ENCODE measurements around the gene ISM1.

The ISM1 gene

DNA sequence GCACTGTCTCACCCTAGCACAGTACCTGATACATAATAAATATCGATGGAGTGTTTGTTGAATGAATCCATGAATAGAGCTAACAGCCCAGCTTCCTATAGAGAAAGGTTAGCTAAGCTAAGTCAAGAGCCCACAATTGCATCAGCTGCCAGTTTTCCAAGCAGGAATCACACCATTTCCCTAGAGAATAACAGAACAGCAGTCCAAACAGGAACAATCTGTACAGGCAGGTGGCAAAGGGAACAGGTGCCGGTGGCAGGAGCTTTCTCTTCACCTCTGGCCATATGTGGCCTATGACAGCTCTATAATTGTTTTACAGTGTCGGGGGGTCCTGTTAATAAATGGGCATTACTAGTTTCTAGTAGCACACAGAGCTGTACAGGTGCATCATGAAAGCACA lies 38.8 kb downstream of the ISM1 start:
- Mint-ChIP-seq H3K4me1 (ENCODE audit: low read depth) (peaks cover 1% of the 10 kb centered on the region), H3K9me3 (no peaks in the 10 kb centered on the region), H3K27me3 (ENCODE audit: low read depth) (no peaks in the 10 kb centered on the region), H3K36me3 (ENCODE audit: low read depth) (no peaks in the 10 kb centered on the region), H3K4me3 (no peak overlapping the region), H3K27ac (no peak overlapping the region)

DNA sequence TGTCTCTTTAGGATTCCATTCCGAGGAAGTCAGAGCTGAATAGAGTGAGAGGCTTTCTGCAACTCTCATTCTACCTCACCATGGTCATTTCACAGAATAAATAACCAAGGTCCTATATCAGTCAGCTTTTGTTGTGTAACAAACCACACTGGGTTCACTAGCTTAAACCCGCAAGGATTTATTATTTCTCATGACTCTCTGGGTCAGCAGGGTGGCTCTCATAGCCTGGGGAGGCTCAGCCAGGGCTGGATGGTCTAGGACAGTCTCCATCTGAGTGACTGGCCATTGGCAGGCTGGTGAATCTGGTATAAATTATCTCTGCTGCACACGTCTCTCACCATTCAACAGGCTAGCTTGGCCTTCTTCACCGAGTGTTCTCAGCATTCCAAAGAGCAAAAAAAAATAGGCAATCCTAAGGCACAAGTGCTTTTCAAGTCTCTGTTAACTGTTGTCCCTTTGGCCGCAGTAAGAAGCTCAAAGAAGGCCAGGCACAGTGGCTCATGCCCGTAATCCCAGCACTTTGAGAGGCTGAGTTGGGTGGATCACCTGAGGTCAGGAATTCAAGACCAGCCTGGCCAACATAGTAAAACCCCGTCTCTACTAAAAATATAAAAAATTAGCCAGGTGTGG lies 39.7 kb downstream of the ISM1 start:
- Mint-ChIP-seq H3K27ac (no peak overlapping the region), H3K36me3 (ENCODE audit: low read depth) (no peaks in the 10 kb centered on the region), H3K9me3 (no peaks in the 10 kb centered on the region)

DNA sequence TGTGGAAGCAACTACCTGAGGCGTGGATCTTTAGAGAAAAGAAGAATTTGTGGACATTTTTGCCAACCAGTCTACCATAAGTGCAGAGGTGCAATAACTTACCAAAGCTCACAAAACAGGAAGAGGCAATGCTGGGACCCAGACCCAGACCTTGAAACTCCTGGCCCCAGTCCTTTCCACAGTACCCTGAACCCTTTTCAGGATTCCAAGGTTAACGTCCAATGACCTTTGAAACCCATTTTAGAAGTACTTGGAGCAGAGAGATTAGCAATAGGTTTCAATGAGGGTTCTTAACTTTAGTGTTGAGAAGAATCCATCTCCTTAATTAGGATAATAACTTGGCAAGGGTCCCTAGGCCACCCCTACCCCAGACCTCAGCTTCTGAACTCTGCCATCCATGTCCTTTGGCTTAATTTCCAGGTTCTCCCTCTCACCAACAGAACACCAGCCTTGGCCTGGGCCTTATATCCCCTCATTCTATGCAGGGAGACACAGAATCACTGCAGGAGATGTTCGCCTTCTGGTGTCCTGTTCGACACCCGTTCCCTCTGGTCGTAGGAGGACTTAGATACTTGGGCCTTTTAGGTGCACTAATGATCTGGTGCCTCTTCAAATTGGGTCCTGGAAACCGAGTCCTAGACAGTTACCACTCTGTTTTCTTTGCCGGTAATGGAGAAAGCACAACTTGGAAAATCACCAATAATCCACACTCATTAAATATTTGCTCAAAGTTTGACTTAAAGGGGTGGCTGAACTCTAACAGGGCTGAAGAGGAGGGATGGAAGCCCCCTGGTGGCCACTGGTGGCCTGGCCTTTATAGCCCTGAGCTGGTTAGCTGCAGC lies 40.6 kb downstream of the ISM1 start:
- no peak overlapping the region for H3K4me3 Mint-ChIP-seq
- no peaks in the 10 kb centered on the region for H3K27me3 Mint-ChIP-seq (ENCODE audit: low read depth)
- no peak overlapping the region for H3K27ac Mint-ChIP-seq
- H3K9me3 Mint-ChIP-seq, result no peaks in the 10 kb centered on the region
- peaks cover 1% of the 10 kb centered on the region for H3K4me1 Mint-ChIP-seq (ENCODE audit: low read depth)
- no peaks in the 10 kb centered on the region for H3K36me3 Mint-ChIP-seq (ENCODE audit: low read depth)

More for the DNA sequence above, 39.7 kb downstream of the ISM1 start:
- H3K4me1 Mint-ChIP-seq (ENCODE audit: low read depth), result peaks cover 1% of the 10 kb centered on the region
- H3K4me3 Mint-ChIP-seq, result no peak overlapping the region
- H3K27me3 Mint-ChIP-seq (ENCODE audit: low read depth), result no peaks in the 10 kb centered on the region

DNA sequence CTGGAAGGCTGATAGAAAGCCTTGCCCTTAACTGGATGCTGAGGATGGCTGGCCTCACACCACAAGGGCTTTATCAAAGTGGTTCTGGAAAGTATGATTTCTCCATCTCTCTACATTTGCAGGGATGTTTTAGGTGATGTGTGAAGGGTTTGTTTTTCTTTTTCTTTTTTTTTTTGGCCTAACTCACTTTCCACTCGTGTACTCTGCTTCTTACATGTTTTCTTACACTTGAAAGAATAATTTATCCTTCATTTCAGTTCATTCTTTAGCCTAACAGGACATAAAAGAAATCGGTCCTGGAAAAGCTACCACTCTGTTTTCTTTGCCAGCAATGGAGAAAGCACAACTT lies 41.2 kb downstream of the ISM1 start:
- H3K9me3 Mint-ChIP-seq, result no peaks in the 10 kb centered on the region

DNA sequence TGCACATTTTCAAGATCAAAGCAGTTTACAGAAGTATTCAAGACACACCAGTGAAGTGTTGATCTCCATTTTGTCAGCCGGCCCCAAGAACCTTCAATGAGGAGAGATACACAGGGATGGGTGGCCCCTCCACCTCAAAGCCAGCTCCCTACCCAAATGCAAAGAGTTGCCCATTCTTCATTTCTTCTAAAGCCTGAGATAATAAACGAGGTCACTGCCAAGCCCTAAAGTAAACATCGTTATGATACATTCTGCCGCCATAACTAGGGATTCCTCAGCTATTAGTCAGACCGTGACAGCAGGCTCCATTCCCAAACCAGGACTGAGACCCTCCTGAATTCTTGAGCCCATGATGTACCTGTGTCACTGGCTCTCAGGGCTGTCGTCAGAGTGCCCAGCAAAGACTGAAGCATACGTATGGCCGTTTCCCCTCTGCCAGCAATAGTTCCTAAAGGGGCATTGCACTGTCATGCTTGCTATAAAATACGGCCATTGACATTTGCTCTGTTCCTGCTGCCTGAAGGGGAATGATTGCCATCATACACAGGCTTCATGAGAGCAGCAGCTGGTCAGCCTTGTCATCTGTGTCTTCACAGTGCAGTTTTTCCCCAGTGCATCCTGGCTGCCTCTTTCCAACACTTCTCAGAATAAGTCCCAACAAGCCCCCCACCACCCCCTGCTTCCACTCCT lies 41.7 kb downstream of the ISM1 start:
- Mint-ChIP-seq H3K4me1 (ENCODE audit: low read depth) (peaks cover 1% of the 10 kb centered on the region), H3K27ac (no peak overlapping the region), H3K9me3 (no peaks in the 10 kb centered on the region), H3K36me3 (ENCODE audit: low read depth) (no peaks in the 10 kb centered on the region), H3K4me3 (no peak overlapping the region), H3K27me3 (ENCODE audit: low read depth) (no peaks in the 10 kb centered on the region)

More for the DNA sequence above, 41.2 kb downstream of the ISM1 start:
- Mint-ChIP-seq H3K4me1 (ENCODE audit: low read depth) (peaks cover 1% of the 10 kb centered on the region), H3K27me3 (ENCODE audit: low read depth) (no peaks in the 10 kb centered on the region), H3K36me3 (ENCODE audit: low read depth) (no peaks in the 10 kb centered on the region), H3K27ac (no peak overlapping the region), H3K4me3 (no peak overlapping the region)

DNA sequence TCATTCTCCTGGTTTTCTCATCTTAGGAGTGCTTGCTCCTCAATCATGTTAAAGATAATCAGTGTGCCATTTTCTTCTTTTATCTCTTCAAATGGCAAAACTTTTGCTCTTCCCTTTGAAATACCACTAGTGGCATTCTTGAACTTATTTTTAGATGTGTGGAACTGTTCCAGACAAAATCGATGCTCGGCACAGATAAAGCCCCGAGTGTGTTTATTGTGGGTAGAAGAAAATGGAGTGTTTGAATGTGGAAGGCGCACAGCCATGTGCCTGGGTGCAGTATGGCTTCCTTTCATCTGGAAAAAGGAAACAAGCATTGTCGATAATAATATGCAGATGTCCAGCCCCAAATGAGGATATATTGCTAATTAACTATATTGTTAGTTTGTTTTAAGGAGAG lies 42.4 kb downstream of the ISM1 start:
- Mint-ChIP-seq H3K27me3 (ENCODE audit: low read depth) (no peaks in the 10 kb centered on the region), H3K9me3 (no peaks in the 10 kb centered on the region), H3K36me3 (ENCODE audit: low read depth) (no peaks in the 10 kb centered on the region), H3K4me1 (ENCODE audit: low read depth) (no peaks in the 10 kb centered on the region), H3K27ac (no peak overlapping the region), H3K4me3 (no peak overlapping the region)

DNA sequence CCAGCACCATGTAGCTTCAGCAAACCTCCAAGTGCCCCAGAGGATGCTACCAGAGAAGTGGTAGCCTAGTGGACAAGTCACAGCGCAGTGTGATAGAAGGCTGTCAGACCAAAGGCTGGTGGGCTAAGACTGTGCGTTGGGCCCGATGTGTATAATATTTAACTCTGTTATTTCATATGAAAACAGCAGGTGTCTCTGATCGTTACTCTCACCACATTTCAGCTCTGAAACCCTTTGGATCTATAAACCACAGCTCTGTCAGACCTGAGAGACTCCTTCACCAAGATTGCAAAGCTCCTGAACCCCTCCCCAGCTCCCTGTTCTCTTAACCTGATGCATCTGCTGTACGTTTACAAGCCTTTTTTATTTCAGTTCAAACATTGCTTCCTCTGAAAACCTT lies 43.8 kb downstream of the ISM1 start:
- no peaks in the 10 kb centered on the region for H3K36me3 Mint-ChIP-seq (ENCODE audit: low read depth)
- H3K4me3 Mint-ChIP-seq, result no peak overlapping the region
- H3K9me3 Mint-ChIP-seq, result no peaks in the 10 kb centered on the region
- peaks cover 6% of the 10 kb centered on the region for H3K27me3 Mint-ChIP-seq (ENCODE audit: low read depth)
- no peak overlapping the region for H3K27ac Mint-ChIP-seq
- H3K4me1 Mint-ChIP-seq (ENCODE audit: low read depth), result no peaks in the 10 kb centered on the region

DNA sequence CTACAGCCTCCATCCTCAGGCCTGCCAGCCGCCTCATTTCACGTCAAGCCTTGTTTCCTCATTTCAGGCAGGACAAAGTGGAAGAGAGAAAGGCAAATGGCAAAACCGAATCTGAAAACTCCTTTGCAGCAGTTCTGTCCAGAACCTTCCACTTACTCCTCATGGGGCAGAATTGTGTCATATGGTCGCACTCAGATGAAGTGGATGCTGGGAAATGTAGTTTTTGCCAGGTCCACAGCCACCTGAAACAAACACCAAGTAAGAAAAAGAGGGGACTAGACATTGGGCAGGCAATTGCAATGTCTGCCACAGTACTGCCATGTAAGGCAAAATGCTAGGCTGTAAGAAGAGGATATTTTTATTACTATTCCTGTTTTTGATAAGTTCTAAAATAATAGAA lies 44.9 kb downstream of the ISM1 start:
- Mint-ChIP-seq H3K4me1 (ENCODE audit: low read depth) (no peaks in the 10 kb centered on the region), H3K9me3 (no peaks in the 10 kb centered on the region), H3K27ac (no peak overlapping the region), H3K4me3 (no peak overlapping the region), H3K36me3 (ENCODE audit: low read depth) (no peaks in the 10 kb centered on the region), H3K27me3 (ENCODE audit: low read depth) (peaks cover 6% of the 10 kb centered on the region)

DNA sequence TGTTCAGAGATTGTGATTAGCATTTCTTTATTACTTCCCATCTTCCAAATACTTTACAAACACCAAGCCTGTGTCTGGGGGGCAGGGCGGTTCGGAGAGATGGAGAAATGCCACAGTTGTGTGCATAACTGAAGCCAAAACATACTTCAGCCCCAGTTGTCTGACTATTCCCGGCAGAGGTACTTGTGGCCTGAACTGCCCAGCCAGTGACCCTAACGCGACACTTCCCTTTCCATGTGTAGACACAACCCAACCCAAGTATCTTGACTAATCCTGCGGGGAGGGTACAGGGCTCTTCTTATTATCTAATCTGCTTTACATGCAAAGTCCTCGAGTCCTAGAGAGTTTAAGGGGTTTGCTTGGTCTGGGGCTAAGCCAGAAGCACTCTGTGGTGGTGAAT lies 46.2 kb downstream of the ISM1 start:
- Mint-ChIP-seq H3K9me3 (no peaks in the 10 kb centered on the region), H3K27ac (no peak overlapping the region), H3K27me3 (ENCODE audit: low read depth) (peaks cover 6% of the 10 kb centered on the region), H3K4me3 (no peak overlapping the region), H3K36me3 (ENCODE audit: low read depth) (no peaks in the 10 kb centered on the region), H3K4me1 (ENCODE audit: low read depth) (no peaks in the 10 kb centered on the region)

DNA sequence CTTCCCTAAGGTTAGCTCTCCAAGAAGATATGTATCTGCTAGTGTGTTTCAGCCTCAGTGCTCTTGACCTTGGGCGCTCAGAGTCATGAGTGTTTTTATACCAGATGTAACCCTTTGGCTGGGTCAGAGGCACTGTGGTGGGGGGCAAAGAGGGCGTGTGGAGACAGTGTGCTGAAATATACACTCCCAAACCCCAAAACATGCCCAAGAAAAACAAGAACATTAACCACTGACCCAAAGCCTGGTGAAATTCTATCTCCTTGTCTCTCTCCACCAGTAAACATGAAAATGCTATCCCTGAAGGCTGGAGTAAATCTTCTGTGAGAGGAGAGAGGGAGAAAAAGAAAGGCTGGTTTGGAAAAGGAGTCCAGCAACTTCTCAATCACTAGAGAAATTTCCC lies 47.9 kb downstream of the ISM1 start:
- Mint-ChIP-seq H3K4me1 (ENCODE audit: low read depth) (no peaks in the 10 kb centered on the region), H3K9me3 (no peaks in the 10 kb centered on the region), H3K4me3 (no peak overlapping the region), H3K27me3 (ENCODE audit: low read depth) (peaks cover 6% of the 10 kb centered on the region), H3K27ac (no peak overlapping the region), H3K36me3 (ENCODE audit: low read depth) (no peaks in the 10 kb centered on the region)

DNA sequence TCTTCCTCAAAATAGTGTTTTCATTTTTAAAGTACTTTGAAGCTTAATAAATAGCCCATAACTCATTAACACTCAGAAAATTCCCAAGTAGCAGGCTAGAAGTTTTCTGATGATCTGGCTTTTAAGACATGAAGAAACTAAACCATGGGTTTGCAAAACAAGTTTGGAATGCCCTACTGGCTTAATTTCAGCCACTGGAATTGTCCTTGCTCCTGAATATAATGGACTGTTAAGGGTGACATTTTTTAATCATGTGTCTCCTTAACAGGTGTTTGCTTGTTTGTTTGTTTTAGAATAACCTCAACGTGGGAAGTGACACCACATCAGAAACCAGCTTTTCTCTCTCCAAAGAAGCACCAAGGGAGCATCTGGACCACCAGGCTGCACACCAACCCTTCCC lies 49.1 kb downstream of the ISM1 start:
- no peak overlapping the region for H3K27ac Mint-ChIP-seq
- peaks cover 6% of the 10 kb centered on the region for H3K27me3 Mint-ChIP-seq (ENCODE audit: low read depth)
- H3K36me3 Mint-ChIP-seq (ENCODE audit: low read depth), result no peaks in the 10 kb centered on the region
- no peaks in the 10 kb centered on the region for H3K9me3 Mint-ChIP-seq
- H3K4me3 Mint-ChIP-seq, result no peak overlapping the region
- H3K4me1 Mint-ChIP-seq (ENCODE audit: low read depth), result no peaks in the 10 kb centered on the region

DNA sequence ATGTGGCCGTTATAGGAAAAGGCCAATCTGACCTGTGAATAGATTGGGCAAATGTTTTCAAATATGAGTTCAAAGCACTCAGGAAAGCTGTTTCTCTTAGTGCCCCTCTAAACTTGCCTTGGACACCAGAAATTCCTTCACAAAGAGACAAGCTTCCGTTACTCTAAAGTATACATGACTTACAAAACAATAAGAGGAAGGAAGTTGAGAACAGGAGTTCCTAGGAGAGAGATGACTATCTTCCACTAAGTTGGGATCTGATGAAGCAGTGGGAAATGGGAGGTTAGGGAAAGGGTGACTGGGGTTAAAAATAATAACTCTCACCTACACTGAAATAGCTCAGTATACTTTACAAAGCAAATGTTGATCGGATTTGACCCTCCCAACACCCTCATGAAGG lies 50.0 kb downstream of the ISM1 start:
- Mint-ChIP-seq H3K4me1 (ENCODE audit: low read depth) (no peaks in the 10 kb centered on the region), H3K9me3 (no peaks in the 10 kb centered on the region), H3K27me3 (ENCODE audit: low read depth) (peaks cover 6% of the 10 kb centered on the region), H3K4me3 (no peak overlapping the region), H3K36me3 (ENCODE audit: low read depth) (no peaks in the 10 kb centered on the region), H3K27ac (no peak overlapping the region)

DNA sequence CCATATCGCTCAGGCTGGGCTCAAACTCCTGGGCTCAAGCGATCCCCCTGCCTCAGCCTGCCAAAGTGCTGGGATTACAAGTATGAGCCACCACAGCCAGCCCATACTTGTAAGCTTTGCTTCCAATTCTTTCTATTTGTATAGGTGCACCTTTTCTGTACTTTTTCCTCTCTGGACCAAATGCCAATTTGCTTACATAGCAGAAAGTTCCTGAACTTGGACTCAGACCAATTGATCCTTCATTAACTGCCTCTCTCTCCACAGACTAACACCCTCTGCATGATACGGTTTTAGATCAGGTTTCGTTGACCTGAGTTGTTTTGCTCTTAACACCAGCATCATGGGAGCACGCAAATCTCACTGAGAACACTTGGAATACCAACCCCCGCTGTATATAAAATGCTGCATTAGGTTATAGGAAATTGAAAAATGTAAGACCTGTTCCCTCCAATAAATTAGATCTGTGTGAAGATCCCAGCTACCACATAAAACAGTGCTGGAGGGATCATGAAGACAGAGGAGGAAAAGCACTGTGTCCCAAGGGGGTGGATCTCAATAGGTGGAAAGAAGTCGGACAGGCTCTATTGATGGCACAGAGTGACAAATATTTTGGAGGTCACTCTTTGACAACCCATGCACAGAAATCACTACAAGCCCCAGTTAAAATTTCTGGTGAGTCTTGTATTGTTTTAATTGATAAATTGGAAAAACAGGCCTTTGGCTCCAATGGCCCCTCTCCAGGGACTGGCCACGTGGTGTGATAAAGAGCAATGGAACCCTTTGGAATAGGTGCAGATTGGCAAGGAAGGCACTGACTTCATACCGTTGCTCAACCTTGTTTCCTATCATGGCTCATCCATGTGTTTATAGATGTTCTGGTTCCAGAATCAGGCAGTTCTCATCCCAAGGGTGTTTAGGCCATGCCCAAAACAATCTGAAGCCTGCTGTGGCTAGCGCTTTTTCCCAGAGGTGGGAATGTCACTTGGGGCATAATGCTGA lies 51.2 kb downstream of the ISM1 start:
- H3K4me3 Mint-ChIP-seq, result no peak overlapping the region
- H3K27me3 Mint-ChIP-seq (ENCODE audit: low read depth), result peaks cover 6% of the 10 kb centered on the region
- no peaks in the 10 kb centered on the region for H3K36me3 Mint-ChIP-seq (ENCODE audit: low read depth)
- H3K4me1 Mint-ChIP-seq (ENCODE audit: low read depth), result no peaks in the 10 kb centered on the region
- no peak overlapping the region for H3K27ac Mint-ChIP-seq
- no peaks in the 10 kb centered on the region for H3K9me3 Mint-ChIP-seq

DNA sequence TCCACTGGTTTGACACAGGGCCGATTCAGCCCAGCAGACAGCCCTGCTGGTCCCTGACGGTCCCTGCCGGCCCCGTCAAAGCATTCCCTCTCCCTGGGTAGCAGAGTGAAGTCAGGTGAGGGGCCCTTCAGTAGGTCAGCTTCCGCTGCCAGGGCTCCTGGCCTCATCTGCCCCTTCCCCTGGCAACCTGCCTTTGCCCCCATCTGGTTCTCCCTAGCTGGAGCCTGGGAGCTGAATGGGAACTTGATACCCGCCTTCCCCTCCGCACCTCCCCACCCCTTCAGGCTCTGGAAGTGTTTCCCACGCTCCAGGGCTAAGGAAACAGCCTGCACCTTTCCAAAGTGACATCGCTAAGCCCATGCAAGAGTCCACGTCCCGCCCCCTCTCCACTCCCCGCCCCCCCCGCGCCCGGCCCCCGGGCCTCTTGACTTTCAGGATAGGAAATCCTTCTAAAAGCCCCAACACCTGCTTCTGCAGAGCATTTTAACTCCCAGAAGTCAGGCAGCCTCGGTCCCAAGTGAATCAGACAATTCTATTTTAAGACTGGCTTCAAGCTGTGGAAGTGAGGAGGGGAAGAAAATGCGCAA lies 53.3 kb downstream of the ISM1 start:
- H3K27ac Mint-ChIP-seq, result no peak overlapping the region
- H3K36me3 Mint-ChIP-seq (ENCODE audit: low read depth), result no peaks in the 10 kb centered on the region
- no peaks in the 10 kb centered on the region for H3K4me1 Mint-ChIP-seq (ENCODE audit: low read depth)
- H3K27me3 Mint-ChIP-seq (ENCODE audit: low read depth), result peaks cover 5% of the 10 kb centered on the region
- no peaks in the 10 kb centered on the region for H3K9me3 Mint-ChIP-seq
- H3K4me3 Mint-ChIP-seq, result no peak overlapping the region

All from T-helper 1 cell treated with Interleukin-12 subunit alpha and Interleukin-12 subunit beta and Interleukin-4 antibody, amounts not matched to agents 30 μg/mL and 1 μg/mL, for 36 hours (primary cell).